Peyer's patch (tissue), 4 donors: ENCODE measurements around the gene SCNM1. TPM values are rescaled to one million over a fixed set of nuclear protein-coding genes. Genes with fewer than 3 reads are reported as not detected.

Experiments
- DNase-seq, 3 donors: peaks; one replicate each; pipeline ENCODE4 v3.0.0-alpha.2; 2017 to 2019
- H3K27ac ChIP-seq, 4 donors: fragments of 200-600 bp; sonication (generic); one replicate each; pipeline ENCODE4 v1.5.1; 2016 to 2019
- H3K27me3 ChIP-seq, 2 donors: fragments of 200-600 bp; sonication (generic); one replicate each; pipeline ENCODE4 v1.5.1; 2019
- H3K36me3 ChIP-seq, 3 donors: fragments of 200-600 bp; sonication (generic); one replicate each; pipeline ENCODE4 v1.5.1; 2016 to 2019
- H3K4me1 ChIP-seq, 4 donors: fragments of 200-600 bp; sonication (generic); one replicate each; pipeline ENCODE4 v1.5.1; 2016 to 2019
- H3K4me3 ChIP-seq, 4 donors: fragments of 200-600 bp; sonication (generic); 1 replicate in 3 of 4; 2 replicates in 1 of 4; pipeline ENCODE4 v1.5.1; 2016 to 2019; ENCODE audit warnings: mild to moderate bottlenecking in 1 of 4
- H3K9me3 ChIP-seq, 4 donors: fragments of 200-600 bp; sonication (generic); one replicate each; pipeline ENCODE4 v1.5.1; 2016 to 2019; ENCODE audit warnings: mild to moderate bottlenecking in 1 of 4
- POLR2A ChIP-seq, 2 donors: fragments of 450-650 bp; IDR thresholded peaks; one replicate each; pipeline ENCODE4 v1.5.1; 2017; ENCODE audit warnings: antibody characterized with exemption in 2 of 2, mild to moderate bottlenecking in 2 of 2, moderate library complexity in 2 of 2
- total RNA-seq, 4 donors: library from RNA; depleted of rRNA; stranded (reverse); fragments of >200 nt; gene quantifications; one replicate each; pipeline ENCODE4 v1.1.0, GENCODE V29; 2016
- TF ChIP-seq, protein P1 (sequence below), 6 experiments: fragments of 450-650 bp in 4 of 6; fragments of 200-600 bp in 2 of 6; sonication (generic) in 1 of 6; IDR thresholded peaks; one replicate each; pipeline ENCODE4 v1.5.1; 2017 to 2019; ENCODE audit warnings: antibody characterized with exemption in 6 of 6, mild to moderate bottlenecking in 3 of 6, moderate library complexity in 1 of 6

The SCNM1 gene, protein sequence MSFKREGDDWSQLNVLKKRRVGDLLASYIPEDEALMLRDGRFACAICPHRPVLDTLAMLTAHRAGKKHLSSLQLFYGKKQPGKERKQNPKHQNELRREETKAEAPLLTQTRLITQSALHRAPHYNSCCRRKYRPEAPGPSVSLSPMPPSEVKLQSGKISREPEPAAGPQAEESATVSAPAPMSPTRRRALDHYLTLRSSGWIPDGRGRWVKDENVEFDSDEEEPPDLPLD
- total RNA-seq = 10 to 100 TPM; 16.1 to 48.9 (median 36.9) TPM

DNA sequence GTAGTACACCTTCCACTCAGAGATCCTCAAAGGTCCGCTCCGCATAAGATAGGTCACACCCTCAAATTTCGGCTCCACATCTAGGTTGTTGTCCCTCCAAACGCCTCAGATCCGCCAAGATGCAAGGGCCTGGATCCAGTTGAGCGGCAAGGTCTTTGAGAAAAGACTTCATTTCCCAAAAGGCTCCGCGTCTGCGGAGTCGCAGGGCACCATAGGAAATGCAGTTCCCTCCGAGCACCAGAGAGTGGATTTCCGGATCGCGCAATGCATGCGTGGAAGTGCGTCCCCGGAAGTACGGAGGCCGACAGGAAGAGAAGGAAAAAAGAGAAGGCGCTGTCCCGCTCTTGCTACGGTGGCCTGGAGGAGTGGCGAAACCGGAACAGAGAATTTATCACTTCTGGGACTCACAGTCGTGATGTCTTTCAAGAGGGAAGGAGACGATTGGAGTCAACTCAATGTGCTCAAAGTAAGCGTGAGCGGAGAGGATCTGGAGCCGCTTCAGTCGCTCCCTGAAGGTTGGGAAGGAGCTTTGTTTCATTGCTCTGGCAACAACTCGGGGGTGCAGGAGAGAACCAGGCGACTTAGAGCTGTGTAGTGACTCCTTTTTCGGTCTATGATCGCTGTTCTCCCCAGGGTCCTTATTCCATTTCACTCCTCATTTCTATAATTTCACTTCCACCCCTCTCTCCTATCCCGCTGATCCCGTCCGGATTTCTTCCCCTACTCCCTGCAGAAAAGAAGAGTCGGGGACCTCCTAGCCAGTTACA, at the start of gene SCNM1, which contains the start of gene LYSMD1:
Gene SCNM1, plus strand, starts transcription at position 407 of the 767 bp plus-strand sequence. Its CDS starts 9 bp downstream, at position 416.
Gene LYSMD1, minus strand, starts transcription at position 165 of the 767 bp plus-strand sequence. CDS start 644 bp downstream, outside the sequence.
- no peaks in the 10 kb centered on the region for H3K27me3 ChIP-seq
- DNase-seq = peak; percentile 95 to 99 (median 96)
- peak within 1 kb of the TSS; percentile 79 to 84 (median 82) for H3K27ac ChIP-seq
- peak; percentile 9 to 50 for TF ChIP-seq POLR2A (IDR thresholded peaks at IDR 0.05)
- TF ChIP-seq, protein P1, sequence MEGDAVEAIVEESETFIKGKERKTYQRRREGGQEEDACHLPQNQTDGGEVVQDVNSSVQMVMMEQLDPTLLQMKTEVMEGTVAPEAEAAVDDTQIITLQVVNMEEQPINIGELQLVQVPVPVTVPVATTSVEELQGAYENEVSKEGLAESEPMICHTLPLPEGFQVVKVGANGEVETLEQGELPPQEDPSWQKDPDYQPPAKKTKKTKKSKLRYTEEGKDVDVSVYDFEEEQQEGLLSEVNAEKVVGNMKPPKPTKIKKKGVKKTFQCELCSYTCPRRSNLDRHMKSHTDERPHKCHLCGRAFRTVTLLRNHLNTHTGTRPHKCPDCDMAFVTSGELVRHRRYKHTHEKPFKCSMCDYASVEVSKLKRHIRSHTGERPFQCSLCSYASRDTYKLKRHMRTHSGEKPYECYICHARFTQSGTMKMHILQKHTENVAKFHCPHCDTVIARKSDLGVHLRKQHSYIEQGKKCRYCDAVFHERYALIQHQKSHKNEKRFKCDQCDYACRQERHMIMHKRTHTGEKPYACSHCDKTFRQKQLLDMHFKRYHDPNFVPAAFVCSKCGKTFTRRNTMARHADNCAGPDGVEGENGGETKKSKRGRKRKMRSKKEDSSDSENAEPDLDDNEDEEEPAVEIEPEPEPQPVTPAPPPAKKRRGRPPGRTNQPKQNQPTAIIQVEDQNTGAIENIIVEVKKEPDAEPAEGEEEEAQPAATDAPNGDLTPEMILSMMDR (IDR thresholded peaks at IDR 0.05) = peak in 4 of 6 experiments; percentile 33 to 54 (median 38)
- peaks cover 0 to 19% (median 8%) of the 10 kb centered on the region in 4 donors for H3K4me1 ChIP-seq
- peaks cover 0 to 34% (median 0%) of the 10 kb centered on the region in 3 donors for H3K36me3 ChIP-seq
- no peaks in the 10 kb centered on the region for H3K9me3 ChIP-seq
- H3K4me3 ChIP-seq = peak within 1 kb of the TSS; percentile 74 to 88 (median 77)

DNA sequence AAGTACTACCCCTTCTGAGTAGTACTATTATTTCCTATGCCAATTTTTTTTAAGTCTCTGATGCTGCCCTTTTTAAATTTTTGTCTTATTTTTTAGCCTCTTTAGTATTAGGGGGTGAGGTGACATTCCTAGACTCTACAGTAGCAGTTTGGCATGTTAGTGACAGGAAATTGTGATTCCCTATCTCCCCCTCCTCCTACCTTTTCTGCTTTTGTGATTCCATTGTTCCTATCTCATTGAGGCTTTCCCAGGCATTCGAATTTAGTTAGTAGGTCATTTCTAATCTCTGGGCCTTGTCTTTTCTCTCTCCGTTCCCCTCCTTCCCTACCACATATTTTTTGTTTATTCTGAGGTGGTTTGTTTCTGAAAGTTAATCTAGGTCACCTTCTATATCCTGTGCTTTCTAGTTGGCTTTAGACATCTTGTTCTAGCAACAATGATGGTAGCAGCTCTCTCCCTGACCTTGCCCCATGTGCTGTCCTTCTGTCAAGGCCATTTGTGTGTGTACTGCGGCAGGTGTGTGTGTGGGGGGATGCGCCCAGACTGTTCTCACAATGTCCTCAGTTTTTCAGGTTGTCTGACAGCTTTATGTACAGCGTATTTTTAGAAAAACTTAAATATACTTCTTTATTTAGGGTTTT, 41.1 kb upstream of the SCNM1 start:
- Histone ChIP-seq H3K9me3 (no peaks in the 10 kb centered on the region), H3K27me3 (no peaks in the 10 kb centered on the region), H3K4me1 (no peaks in the 10 kb centered on the region), H3K36me3 (peaks cover 0 to 10% (median 0%) of the 10 kb centered on the region in 3 donors), H3K27ac (no peak overlapping the region), H3K4me3 (no peak overlapping the region)
- DNase-seq = no peak
- TF ChIP-seq, protein P1 (IDR thresholded peaks at IDR 0.05) = no peak
- no peak for TF ChIP-seq POLR2A (IDR thresholded peaks at IDR 0.05)

DNA sequence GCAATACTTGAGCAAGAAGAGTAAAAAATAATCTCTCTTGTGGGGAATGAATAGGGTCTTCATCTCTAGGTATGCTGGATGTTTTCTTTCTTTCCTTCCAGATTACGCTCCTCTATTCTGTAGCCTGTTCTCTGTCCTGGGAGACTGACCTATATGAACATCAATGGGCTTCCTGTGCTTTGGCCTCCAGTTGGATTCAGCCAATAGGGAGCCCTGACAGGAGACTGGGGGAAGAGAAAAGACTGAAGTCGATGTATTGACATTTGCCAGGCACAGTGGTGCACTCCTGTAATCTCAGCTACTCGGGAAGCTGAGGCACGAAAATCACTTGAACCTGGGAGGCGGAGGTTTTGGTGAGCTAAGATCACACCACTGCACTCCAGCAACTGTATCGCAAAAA, 37.1 kb upstream of the SCNM1 start:
- H3K4me1 ChIP-seq = peaks cover 0 to 8% (median 3%) of the 10 kb centered on the region in 4 donors
- DNase-seq = no peak
- no peak for TF ChIP-seq POLR2A (IDR thresholded peaks at IDR 0.05)
- TF ChIP-seq, protein P1 (IDR thresholded peaks at IDR 0.05) = no peak

DNA sequence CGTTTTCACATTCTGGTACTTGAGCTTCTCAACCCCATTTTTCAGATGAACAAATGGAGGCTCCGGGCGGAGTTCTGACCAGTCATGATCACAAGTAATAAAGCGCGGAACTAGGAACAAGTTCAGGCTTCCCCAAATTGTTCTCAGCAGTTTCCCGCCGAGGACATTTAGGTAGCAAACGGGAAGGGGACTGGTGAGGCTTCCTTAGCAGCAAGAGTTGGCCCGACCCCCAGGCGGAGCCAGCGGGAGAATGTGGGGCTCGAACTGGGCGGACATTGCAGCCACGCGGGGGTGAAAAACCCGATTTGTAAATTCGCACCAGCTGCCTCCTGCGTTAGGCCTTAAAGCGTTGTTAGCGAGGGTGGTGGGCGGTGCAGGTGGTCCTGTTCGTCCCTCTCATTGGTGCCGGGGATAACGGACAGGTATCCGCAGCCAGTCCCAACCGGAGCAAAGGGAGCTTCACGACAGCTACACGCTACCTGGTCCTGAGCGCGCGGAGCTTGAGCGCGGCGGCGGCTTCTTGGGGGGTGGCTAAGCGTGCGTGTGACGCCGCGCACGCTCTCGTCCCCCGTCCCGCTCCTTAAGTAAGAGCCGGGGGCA, 34.9 kb upstream of the SCNM1 start:
- H3K36me3 ChIP-seq = peaks cover 0 to 7% (median 0%) of the 10 kb centered on the region in 3 donors
- peaks cover 0 to 8% (median 3%) of the 10 kb centered on the region in 4 donors for H3K4me1 ChIP-seq
- no peaks in the 10 kb centered on the region for H3K9me3 ChIP-seq
- H3K27ac ChIP-seq = peak overlapping the region in 3 of 4 donors; percentile 7 to 44 (median 27)
- H3K27me3 ChIP-seq = no peaks in the 10 kb centered on the region
- TF ChIP-seq POLR2A (IDR thresholded peaks at IDR 0.05) = no peak
- TF ChIP-seq, protein P1 (IDR thresholded peaks at IDR 0.05) = no peak
- peak overlapping the region; percentile 25 to 46 (median 40) for H3K4me3 ChIP-seq
- peak; percentile 73 to 89 (median 85) for DNase-seq

More for the DNA sequence above, 37.1 kb upstream of the SCNM1 start:
- Histone ChIP-seq H3K36me3 (no peaks in the 10 kb centered on the region), H3K27me3 (no peaks in the 10 kb centered on the region), H3K27ac (no peak overlapping the region), H3K4me3 (no peak overlapping the region), H3K9me3 (no peaks in the 10 kb centered on the region)
